Muscle layer of colon (tissue), 2 donors: ENCODE results near the gene RC3H2.

Experiments used
- H3K27ac ChIP-seq: one replicate; pipeline ENCODE4 v1.7.0; 2013; ENCODE audit warnings: low read depth, mild to moderate bottlenecking, low read length, moderate library complexity
- H3K27me3 ChIP-seq, 2 donors: one replicate each; pipeline ENCODE4 v1.7.0; 2013; ENCODE audit warnings: low read length in 2 of 2, mild to moderate bottlenecking in 2 of 2; ENCODE audit not compliant: insufficient read depth in 2 of 2, control insufficient read depth in 1 of 2
- H3K36me3 ChIP-seq: one replicate; pipeline ENCODE4 v1.7.0; 2013; ENCODE audit warnings: mild to moderate bottlenecking, low read length; ENCODE audit not compliant: insufficient read depth
- H3K4me1 ChIP-seq: one replicate; pipeline ENCODE4 v1.7.0; 2013; ENCODE audit warnings: mild to moderate bottlenecking, low read length; ENCODE audit not compliant: insufficient read depth
- H3K4me3 ChIP-seq, 2 donors: one replicate each; pipeline ENCODE4 v1.7.0; 2013; ENCODE audit warnings: low read length in 2 of 2, low read depth in 1 of 2, mild to moderate bottlenecking in 1 of 2, moderate library complexity in 1 of 2
- H3K9ac ChIP-seq: one replicate; pipeline ENCODE4 v1.7.0; 2013; ENCODE audit warnings: low read length
- H3K9me3 ChIP-seq: one replicate; pipeline ENCODE4 v1.7.0; 2013; ENCODE audit warnings: mild to moderate bottlenecking, low read length
- donor health status: abdominal sarcoma.
- donor health status: Adenocarcinoma of cecum.

Gene RC3H2

GRCh38 chr9:122904823-122905710 lies at the start of gene RC3H2:
RC3H2 (minus strand) TSS chr9:122905359; CDS start chr9:122897509, 7,850 bp downstream.
- H3K27me3 ChIP-seq, result no peaks in the 10 kb centered on the region
- peak within 1 kb of the TSS; percentile 84 for H3K27ac ChIP-seq
- H3K4me3 ChIP-seq, result peak within 1 kb of the TSS; percentile 71 to 97
- H3K9ac ChIP-seq, result peak within 1 kb of the TSS; percentile 89
- peaks cover 4% of the 10 kb centered on the region for H3K36me3 ChIP-seq
- H3K4me1 ChIP-seq, result peaks cover 23% of the 10 kb centered on the region
- H3K9me3 ChIP-seq, result no peaks in the 10 kb centered on the region

- Histone ChIP-seq H3K27ac (no peak overlapping the region), H3K4me3 (no peak overlapping the region), H3K4me1 (peaks cover 28% of the 10 kb centered on the region), H3K9ac (no peak overlapping the region), H3K27me3 (no peaks in the 10 kb centered on the region), H3K9me3 (no peaks in the 10 kb centered on the region), H3K36me3 (peaks cover under 1% of the 10 kb centered on the region)
Observed at GRCh38 chr9:122954253-122954691, 49.1 kb upstream of the RC3H2 start.

- peaks cover 44% of the 10 kb centered on the region for H3K4me1 ChIP-seq
Observed at GRCh38 chr9:122951056-122951455, 45.9 kb upstream of the RC3H2 start.

GRCh38 chr9:122950263-122950662 lies 45.1 kb upstream of the RC3H2 start:
- Histone ChIP-seq H3K36me3 (no peaks in the 10 kb centered on the region), H3K9me3 (no peaks in the 10 kb centered on the region), H3K27me3 (no peaks in the 10 kb centered on the region), H3K4me3 (no peak overlapping the region), H3K27ac (no peak overlapping the region), H3K4me1 (peaks cover 46% of the 10 kb centered on the region), H3K9ac (no peak overlapping the region)

More at GRCh38 chr9:122951056-122951455, 45.9 kb upstream of the RC3H2 start:
- Histone ChIP-seq H3K27me3 (no peaks in the 10 kb centered on the region), H3K36me3 (no peaks in the 10 kb centered on the region), H3K27ac (no peak overlapping the region), H3K4me3 (no peak overlapping the region), H3K9ac (no peak overlapping the region), H3K9me3 (no peaks in the 10 kb centered on the region)

- no peaks in the 10 kb centered on the region for H3K27me3 ChIP-seq
- H3K36me3 ChIP-seq, result no peaks in the 10 kb centered on the region
- H3K9ac ChIP-seq, result no peak overlapping the region
- no peak overlapping the region for H3K4me3 ChIP-seq
- H3K4me1 ChIP-seq, result peaks cover 47% of the 10 kb centered on the region
- no peak overlapping the region for H3K27ac ChIP-seq
- H3K9me3 ChIP-seq, result no peaks in the 10 kb centered on the region
Observed at GRCh38 chr9:122949696-122950095, 44.5 kb upstream of the RC3H2 start.

GRCh38 chr9:122948313-122948712 lies 43.2 kb upstream of the RC3H2 start:
- no peaks in the 10 kb centered on the region for H3K36me3 ChIP-seq
- H3K9ac ChIP-seq, result no peak overlapping the region
- peaks cover 37% of the 10 kb centered on the region for H3K4me1 ChIP-seq
- H3K4me3 ChIP-seq, result no peak overlapping the region
- H3K9me3 ChIP-seq, result no peaks in the 10 kb centered on the region
- H3K27me3 ChIP-seq, result no peaks in the 10 kb centered on the region
- H3K27ac ChIP-seq, result no peak overlapping the region

- no peak overlapping the region for H3K9ac ChIP-seq
- no peak overlapping the region for H3K4me3 ChIP-seq
- no peaks in the 10 kb centered on the region for H3K9me3 ChIP-seq
- peak overlapping the region; percentile 45 for H3K27ac ChIP-seq
- no peaks in the 10 kb centered on the region for H3K27me3 ChIP-seq
- peaks cover 45% of the 10 kb centered on the region for H3K4me1 ChIP-seq
- H3K36me3 ChIP-seq, result no peaks in the 10 kb centered on the region
Observed at GRCh38 chr9:122946461-122947005, 41.4 kb upstream of the RC3H2 start.

- Histone ChIP-seq H3K4me3 (peak overlapping the region in 1 of 2 donors; percentile 20), H3K27me3 (no peaks in the 10 kb centered on the region), H3K4me1 (peaks cover 43% of the 10 kb centered on the region), H3K36me3 (no peaks in the 10 kb centered on the region), H3K27ac (peak overlapping the region; percentile 45), H3K9ac (no peak overlapping the region), H3K9me3 (no peaks in the 10 kb centered on the region)
Observed at GRCh38 chr9:122944960-122945888, 40.1 kb upstream of the RC3H2 start.

GRCh38 chr9:122941582-122942234 lies 36.5 kb upstream of the RC3H2 start:
- H3K36me3 ChIP-seq, result peaks cover 6% of the 10 kb centered on the region
- H3K27me3 ChIP-seq, result no peaks in the 10 kb centered on the region
- H3K9ac ChIP-seq, result peak overlapping the region; percentile 66
- peak overlapping the region; percentile 76 to 83 for H3K4me3 ChIP-seq
- peak overlapping the region; percentile 97 for H3K27ac ChIP-seq
- no peaks in the 10 kb centered on the region for H3K9me3 ChIP-seq
- peaks cover 37% of the 10 kb centered on the region for H3K4me1 ChIP-seq

GRCh38 chr9:122940749-122941581 lies 35.8 kb upstream of the RC3H2 start, which contains the start of gene RABGAP1:
RABGAP1 (plus strand) TSS chr9:122941020; CDS start chr9:122957060, 16,040 bp downstream.
- peaks cover 30% of the 10 kb centered on the region for H3K4me1 ChIP-seq
- peaks cover 12% of the 10 kb centered on the region for H3K36me3 ChIP-seq
- H3K27me3 ChIP-seq, result no peaks in the 10 kb centered on the region
- H3K9ac ChIP-seq, result peak within 1 kb of the TSS; percentile 66
- peak within 1 kb of the TSS; percentile 97 for H3K27ac ChIP-seq
- H3K4me3 ChIP-seq, result peak within 1 kb of the TSS; percentile 76 to 83
- no peaks in the 10 kb centered on the region for H3K9me3 ChIP-seq
